H1 (cell line): Measurements from ENCODE around the gene ARHGAP15. TPM values are rescaled to one million over a fixed set of nuclear protein-coding genes. Genes with fewer than 3 reads are reported as not detected.

Source experiments
- CTCF ChIA-PET: fragments of 300-600 bp; sonication (Branson Sonifier 250); formaldehyde crosslinking; loops from one replicate; lab custom pipeline; 2021; ENCODE audit not compliant: partially characterized antibody; lab: Charles Lee
- POLR2A ChIA-PET: fragments of 300-600 bp; sonication (Branson Sonifier 250); formaldehyde crosslinking; loops from one replicate; lab custom pipeline; 2021; ENCODE audit warnings: inconsistent platforms; ENCODE audit not compliant: partially characterized antibody; lab: Charles Lee
- DNase-seq, 2 experiments: peaks; one replicate each; pipeline versions ENCODE4 v3.0.0 to v3.0.0-alpha.2; 2010 to 2022; ENCODE audit warnings: low spot score in 2 of 2, low read depth in 1 of 2, mixed read lengths in 1 of 2
- FAIRE-seq: peaks from 2 replicates; lab custom pipeline; 2011; peaks lifted over from hg19 to GRCh38; lab: Jason Lieb, UNC
- H2AFZ ChIP-seq: 2 replicates; pipeline ENCODE4 v1.8.1; 2012; ENCODE audit warnings: low read length, inconsistent platforms
- H2AK5ac ChIP-seq: 2 replicates; pipeline ENCODE4 v1.6.1; 2013; ENCODE audit warnings: low read depth, low read length
- H2BK120ac ChIP-seq: replicated peaks from 2 replicates; pipeline ENCODE3; 2013; ENCODE audit warnings: low read depth, low read length, inconsistent platforms
- H2BK12ac ChIP-seq: 2 replicates; pipeline ENCODE4 v1.6.1; 2013; ENCODE audit warnings: low read depth, low read length
- H2BK15ac ChIP-seq: 2 replicates; pipeline ENCODE4 v1.6.1; 2013; ENCODE audit warnings: low read length
- H2BK20ac ChIP-seq: 2 replicates; pipeline ENCODE4 v1.6.1; 2013; ENCODE audit warnings: low read length
- H2BK5ac ChIP-seq: 2 replicates; pipeline ENCODE4 v1.6.1; 2013; ENCODE audit warnings: low read depth, low read length
- H3K14ac ChIP-seq: 2 replicates; pipeline ENCODE4 v1.6.1; 2013; ENCODE audit warnings: inconsistent platforms; ENCODE audit not compliant: insufficient read length
- H3K18ac ChIP-seq: 2 replicates; pipeline ENCODE4 v1.6.1; 2013; ENCODE audit warnings: low read length; ENCODE audit errors: extremely low read depth
- H3K23ac ChIP-seq: 2 replicates; pipeline ENCODE4 v1.6.1; 2013; ENCODE audit warnings: inconsistent platforms; ENCODE audit not compliant: insufficient read length
- H3K23me2 ChIP-seq: 2 replicates; pipeline ENCODE4 v1.6.1; 2013; ENCODE audit warnings: low read depth, low read length
- H3K27ac ChIP-seq: 2 replicates; pipeline ENCODE4 v1.6.1; 2011; ENCODE audit warnings: low read depth, low read length, inconsistent platforms
- H3K27me3 ChIP-seq, 4 experiments: replicated peaks in 1 of 4; 1 replicate in 1 of 4; 2 replicates in 3 of 4; pipeline versions ENCODE4 v1.6.1 to v1.8.1; 2011 to 2013; ENCODE audit warnings: low read length in 3 of 4, mild to moderate bottlenecking in 3 of 4, inconsistent platforms in 2 of 4, mixed read lengths in 2 of 4, moderate library complexity in 1 of 4; ENCODE audit not compliant: control insufficient read depth in 3 of 4, insufficient read depth in 3 of 4; ENCODE audit errors: extremely low read depth in 1 of 4
- H3K36me3 ChIP-seq, 4 experiments: 2 replicates each; pipeline versions ENCODE4 v1.6.1 to v1.8.1; 2011 to 2013; ENCODE audit warnings: mild to moderate bottlenecking in 4 of 4, low read length in 3 of 4, moderate library complexity in 2 of 4, control low read depth in 1 of 4, inconsistent platforms in 1 of 4; ENCODE audit not compliant: insufficient read depth in 4 of 4, control insufficient read depth in 2 of 4
- H3K4ac ChIP-seq: replicated peaks from 2 replicates; pipeline ENCODE3; 2013; ENCODE audit warnings: low read length, low read depth, mixed read lengths, inconsistent platforms; ENCODE audit not compliant: insufficient read length
- H3K4me1 ChIP-seq, 4 experiments: replicated peaks in 1 of 4; 1 replicate in 1 of 4; 2 replicates in 3 of 4; pipeline versions ENCODE4 v1.6.1 to v1.8.1; 2011 to 2013; ENCODE audit warnings: low read length in 3 of 4, inconsistent platforms in 2 of 4, mixed read lengths in 1 of 4; ENCODE audit not compliant: insufficient read depth in 4 of 4, control insufficient read depth in 3 of 4
- H3K4me2 ChIP-seq, 2 experiments: 2 replicates each; pipeline versions ENCODE4 v1.6.1 to v1.8.1; 2011 to 2013; ENCODE audit warnings: low read depth in 2 of 2, low read length in 2 of 2, control low read depth in 1 of 2, inconsistent platforms in 1 of 2, mild to moderate bottlenecking in 1 of 2; ENCODE audit not compliant: insufficient read depth in 1 of 2
- H3K4me3 ChIP-seq, 4 experiments: fragments of 200-600, 300-600 bp in 1 of 4; sonication (generic), shearing (Covaris generic), sonication (Bioruptor Twin) in 1 of 4; 2 replicates each; pipeline versions ENCODE4 v1.5.1 to v1.8.1; 2011 to 2016; ENCODE audit warnings: low read length in 4 of 4, low read depth in 3 of 4, control low read depth in 2 of 4, inconsistent platforms in 2 of 4, mild to moderate bottlenecking in 2 of 4, mixed read lengths in 1 of 4, moderate library complexity in 1 of 4; ENCODE audit not compliant: insufficient read depth in 2 of 4; ENCODE audit errors: extremely low read depth in 1 of 4
- H3K56ac ChIP-seq: replicated peaks from 2 replicates; pipeline ENCODE3; 2013; ENCODE audit warnings: low read depth, mild to moderate bottlenecking, mixed read lengths, low read length, inconsistent platforms; ENCODE audit not compliant: insufficient read length
- H3K79me1 ChIP-seq: 2 replicates; pipeline ENCODE4 v1.6.1; 2013; ENCODE audit warnings: low read depth, low read length, control low read depth
- H3K79me2 ChIP-seq, 2 experiments: 2 replicates each; pipeline versions ENCODE4 v1.6.1 to v1.8.1; 2012 to 2013; ENCODE audit warnings: low read length in 2 of 2, mild to moderate bottlenecking in 2 of 2, inconsistent platforms in 1 of 2; ENCODE audit not compliant: insufficient read depth in 2 of 2, control insufficient read depth in 1 of 2
- H3K9ac ChIP-seq, 4 experiments: replicated peaks in 1 of 4; 1 replicate in 1 of 4; 2 replicates in 3 of 4; pipeline versions ENCODE4 v1.6.1 to v1.8.1; 2011 to 2013; ENCODE audit warnings: low read depth in 3 of 4, low read length in 3 of 4, control low read depth in 2 of 4, mild to moderate bottlenecking in 2 of 4, moderate library complexity in 2 of 4, inconsistent platforms in 1 of 4; ENCODE audit errors: extremely low read depth in 1 of 4
- H3K9me3 ChIP-seq, 2 experiments: 2 replicates each; pipeline versions ENCODE4 v1.6.1 to v1.8.1; 2012 to 2013; ENCODE audit warnings: mild to moderate bottlenecking in 2 of 2, moderate library complexity in 2 of 2, control low read depth in 1 of 2, inconsistent platforms in 1 of 2, low read depth in 1 of 2, low read length in 1 of 2, mixed read lengths in 1 of 2; ENCODE audit not compliant: insufficient read depth in 2 of 2
- H4K20me1 ChIP-seq, 2 experiments: replicated peaks in 1 of 2; 2 replicates each; pipeline versions ENCODE3 to v1.8.1; 2011 to 2013; ENCODE audit warnings: inconsistent platforms in 2 of 2, low read length in 2 of 2, mild to moderate bottlenecking in 1 of 2; ENCODE audit not compliant: insufficient read depth in 2 of 2, control insufficient read depth in 1 of 2
- H4K5ac ChIP-seq: 2 replicates; pipeline ENCODE4 v1.6.1; 2013; ENCODE audit warnings: low read length, low read depth, mixed read lengths, inconsistent platforms; ENCODE audit not compliant: insufficient read length
- H4K8ac ChIP-seq: 2 replicates; pipeline ENCODE4 v1.8.0; 2013; ENCODE audit warnings: mild to moderate bottlenecking, moderate library complexity, low read length, inconsistent platforms; ENCODE audit not compliant: insufficient read depth; ENCODE audit errors: extremely low read depth
- H4K91ac ChIP-seq: replicated peaks from 2 replicates; pipeline ENCODE3; 2013; ENCODE audit warnings: low read length, mixed read lengths, inconsistent platforms; ENCODE audit not compliant: insufficient read length
- CBX8 ChIP-seq: fragments of 300-800, 300-1000 bp; sonication (generic); IDR thresholded peaks from 2 replicates; pipeline ENCODE4 v1.7.1; 2016; ENCODE audit warnings: low read depth, low read length, borderline replicate concordance
- GABPA ChIP-seq: IDR thresholded peaks from 2 replicates; pipeline ENCODE4 v1.6.1; 2011; ENCODE audit warnings: mild to moderate bottlenecking, low read length, moderate library complexity, borderline replicate concordance; ENCODE audit not compliant: insufficient read depth
- HDAC6 ChIP-seq: IDR thresholded peaks from one replicate; pipeline ENCODE4 v1.7.1; 2012; ENCODE audit warnings: low read depth, mild to moderate bottlenecking, inconsistent platforms, low read length, moderate library complexity
- POU5F1 ChIP-seq: IDR thresholded peaks from 2 replicates; pipeline ENCODE4 v1.6.1; 2011; ENCODE audit warnings: low read depth, mild to moderate bottlenecking, low read length, moderate library complexity
- SP1 ChIP-seq: IDR thresholded peaks from 2 replicates; pipeline ENCODE4 v1.6.1; 2011; ENCODE audit warnings: low read depth, low read length
- SRF ChIP-seq: IDR thresholded peaks from 2 replicates; pipeline ENCODE4 v1.6.1; 2011; ENCODE audit warnings: mild to moderate bottlenecking, low read depth, low read length, moderate library complexity
- TAF1 ChIP-seq: IDR thresholded peaks from 2 replicates; pipeline ENCODE4 v1.6.1; 2011; ENCODE audit warnings: mild to moderate bottlenecking, low read depth, low read length
- TCF12 ChIP-seq: IDR thresholded peaks from 2 replicates; pipeline ENCODE4 v1.6.1; 2011; ENCODE audit warnings: low read depth, mild to moderate bottlenecking, low read length
- TEAD4 ChIP-seq: IDR thresholded peaks from 2 replicates; pipeline ENCODE4 v1.6.1; 2012; ENCODE audit warnings: low read depth, low read length, inconsistent platforms, mixed read lengths
- ZNF274 ChIP-seq: IDR thresholded peaks from 2 replicates; pipeline ENCODE4 v1.7.0; 2012; ENCODE audit warnings: low read length, borderline replicate concordance; ENCODE audit errors: extremely low read depth
- polyA plus RNA-seq, 7 experiments: library from polyadenylated mRNA; depleted of rRNA in 3 of 7; stranded (reverse) in 5 of 7; unstranded in 2 of 7; fragments of >200 nt in 5 of 7; fragments of 200-250 nt in 2 of 7; gene quantifications; 1 replicate in 5 of 7; 2 replicates in 1 of 7; 4 replicates in 1 of 7; pipeline versions ENCODE4 v1.2.1 to v1.2.3, GENCODE V29; 2011 to 2013; ENCODE audit warnings: missing spikeins in 2 of 7, mixed read lengths in 2 of 7
- total RNA-seq: library from RNA; stranded (reverse); fragmentation: NEBNext Ultra II Directional; extraction: Animal tissue kit (Norgen Biotek cat#: 25700); gene quantifications from 2 replicates; pipeline ENCODE4 v1.2.1, GENCODE V29; 2021
- TF ChIP-seq, protein P1 (sequence below): IDR thresholded peaks from 2 replicates; pipeline ENCODE4 v1.6.1; 2012; ENCODE audit warnings: inconsistent platforms
- TF ChIP-seq, protein P2 (sequence below), 3 experiments: IDR thresholded peaks; 1 replicate in 2 of 3; 2 replicates in 1 of 3; pipeline versions ENCODE4 v1.5.1 to v1.6.1; 2011; ENCODE audit warnings: low read length in 3 of 3, mild to moderate bottlenecking in 3 of 3, inconsistent platforms in 2 of 3, low read depth in 1 of 3, moderate library complexity in 1 of 3; ENCODE audit not compliant: insufficient read depth in 1 of 3; ENCODE audit errors: control extremely low read depth in 1 of 3

Gene ARHGAP15
- total and polyA plus RNA-seq, 2 of the 8 experiments (the other 6 are each of a cell fraction or from before 2014, with no cell fraction given) = not detected

DNA sequence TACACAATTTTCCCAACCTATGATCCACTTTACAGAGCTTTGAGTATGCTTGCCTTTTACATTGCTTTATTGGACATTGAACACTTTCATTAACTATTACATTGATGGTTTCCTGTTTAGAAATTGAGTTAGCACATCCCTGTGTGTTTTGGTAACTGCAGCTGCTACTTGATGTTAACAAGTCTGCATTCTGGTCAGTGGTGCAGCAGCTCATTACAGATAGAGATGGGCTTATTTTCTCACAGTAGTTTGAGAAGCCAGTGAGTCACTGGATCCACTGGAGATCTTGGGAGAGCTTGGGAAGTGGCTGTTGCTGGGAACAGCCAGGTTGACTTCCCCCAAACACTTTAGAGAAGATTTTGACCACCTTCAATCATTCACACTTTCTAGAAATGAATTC, 150.5 kb downstream of the ARHGAP15 start:
- Histone ChIP-seq H3K4me2 (no peak overlapping the region), H3K9ac (no peak overlapping the region), H2BK12ac (no peak overlapping the region), H3K4me1 (no peaks in the 10 kb centered on the region), H3K18ac (no peak overlapping the region), H2AK5ac (no peak overlapping the region), H2BK5ac (no peak overlapping the region), H4K91ac (no peak overlapping the region), H3K14ac (no peak overlapping the region), H3K79me2 (no peaks in the 10 kb centered on the region), H2BK15ac (no peak overlapping the region), H2AFZ (no peak overlapping the region), H4K5ac (no peak overlapping the region), H3K4me3 (no peak overlapping the region), H2BK20ac (no peak overlapping the region), H3K23ac (no peak overlapping the region), H3K4ac (no peak overlapping the region), H3K79me1 (no peaks in the 10 kb centered on the region), H2BK120ac (no peak overlapping the region), H3K23me2 (no peaks in the 10 kb centered on the region), H3K9me3 (no peaks in the 10 kb centered on the region), H4K8ac (no peak overlapping the region), H3K27ac (no peak overlapping the region), H3K27me3 (no peaks in the 10 kb centered on the region), H3K36me3 (no peaks in the 10 kb centered on the region), H4K20me1 (no peaks in the 10 kb centered on the region), H3K56ac (no peak overlapping the region)
- TF ChIP-seq, protein P1, sequence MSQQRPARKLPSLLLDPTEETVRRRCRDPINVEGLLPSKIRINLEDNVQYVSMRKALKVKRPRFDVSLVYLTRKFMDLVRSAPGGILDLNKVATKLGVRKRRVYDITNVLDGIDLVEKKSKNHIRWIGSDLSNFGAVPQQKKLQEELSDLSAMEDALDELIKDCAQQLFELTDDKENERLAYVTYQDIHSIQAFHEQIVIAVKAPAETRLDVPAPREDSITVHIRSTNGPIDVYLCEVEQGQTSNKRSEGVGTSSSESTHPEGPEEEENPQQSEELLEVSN = no peak
- TF ChIP-seq, protein P2, sequence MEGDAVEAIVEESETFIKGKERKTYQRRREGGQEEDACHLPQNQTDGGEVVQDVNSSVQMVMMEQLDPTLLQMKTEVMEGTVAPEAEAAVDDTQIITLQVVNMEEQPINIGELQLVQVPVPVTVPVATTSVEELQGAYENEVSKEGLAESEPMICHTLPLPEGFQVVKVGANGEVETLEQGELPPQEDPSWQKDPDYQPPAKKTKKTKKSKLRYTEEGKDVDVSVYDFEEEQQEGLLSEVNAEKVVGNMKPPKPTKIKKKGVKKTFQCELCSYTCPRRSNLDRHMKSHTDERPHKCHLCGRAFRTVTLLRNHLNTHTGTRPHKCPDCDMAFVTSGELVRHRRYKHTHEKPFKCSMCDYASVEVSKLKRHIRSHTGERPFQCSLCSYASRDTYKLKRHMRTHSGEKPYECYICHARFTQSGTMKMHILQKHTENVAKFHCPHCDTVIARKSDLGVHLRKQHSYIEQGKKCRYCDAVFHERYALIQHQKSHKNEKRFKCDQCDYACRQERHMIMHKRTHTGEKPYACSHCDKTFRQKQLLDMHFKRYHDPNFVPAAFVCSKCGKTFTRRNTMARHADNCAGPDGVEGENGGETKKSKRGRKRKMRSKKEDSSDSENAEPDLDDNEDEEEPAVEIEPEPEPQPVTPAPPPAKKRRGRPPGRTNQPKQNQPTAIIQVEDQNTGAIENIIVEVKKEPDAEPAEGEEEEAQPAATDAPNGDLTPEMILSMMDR (IDR thresholded peaks at IDR 0.05; ENCODE audit: control extremely low read depth in 1 of 3, insufficient read depth in 1 of 3, low read depth in 1 of 3, low read length in 3 of 3) = no peak
- TF ChIP-seq TEAD4 (no peak), TAF1 (no peak), TCF12 (no peak), ZNF274 (no peak), SP1 (no peak), SRF (no peak), GABPA (no peak), CBX8 (no peak), HDAC6 (no peak), POU5F1 (no peak)
- FAIRE-seq = no peak
- no peak for DNase-seq
- CTCF ChIA-PET = interaction anchor here (1.1 to 3.1 kb wide), 10 partner anchors 9 to 1389 kb away, joined by 3 to 23 read pairs (median 4); no protein-coding TSS in a partner anchor
- POLR2A ChIA-PET = no interaction called here
